RWPE2 (cell line): ENCODE data around the gene SEMA5B.

Source experiments
- ATAC-seq: fragments of 200-7000 bp; cut with Tn5 transposase; 3 replicates; pipeline ENCODE4 v1.9.1; 2021; ENCODE audit warnings: low read depth
- DNase-seq: peaks from one replicate; pipeline ENCODE4 v3.0.0-alpha.2; 2020; ENCODE audit warnings: low spot score
- H3K27ac ChIP-seq: fragments of 450-650 bp; 2 replicates; pipeline ENCODE4 v1.5.1; 2017; ENCODE audit warnings: mild to moderate bottlenecking; ENCODE audit not compliant: poor library complexity, severe bottlenecking
- H3K27me3 ChIP-seq: fragments of 250-450 bp; sonication (Bioruptor Pico); 2 replicates; pipeline ENCODE4 v1.5.1; 2021; ENCODE audit warnings: mild to moderate bottlenecking, moderate library complexity; ENCODE audit not compliant: insufficient read depth, poor library complexity, severe bottlenecking
- H3K36me3 ChIP-seq: fragments of 250-450 bp; sonication (Bioruptor Pico); 2 replicates; pipeline ENCODE4 v1.5.1; 2020; ENCODE audit warnings: low read depth, mild to moderate bottlenecking, moderate library complexity
- H3K4me1 ChIP-seq: fragments of 250-450 bp; sonication (Bioruptor Pico); 2 replicates; pipeline ENCODE4 v1.5.1; 2021; ENCODE audit warnings: mild to moderate bottlenecking, moderate library complexity; ENCODE audit not compliant: insufficient read depth, poor library complexity, severe bottlenecking
- H3K4me3 ChIP-seq: fragments of 250-450 bp; sonication (Bioruptor Pico); 2 replicates; pipeline ENCODE4 v1.5.1; 2021; ENCODE audit warnings: mild to moderate bottlenecking, moderate library complexity; ENCODE audit not compliant: severe bottlenecking
- H3K9me3 ChIP-seq: fragments of 250-450 bp; sonication (Bioruptor Pico); 2 replicates; pipeline ENCODE4 v1.5.1; 2021; ENCODE audit warnings: mild to moderate bottlenecking, moderate library complexity; ENCODE audit not compliant: severe bottlenecking
- TF ChIP-seq, protein P1 (sequence below): fragments of 450-650 bp; IDR thresholded peaks from one replicate; pipeline ENCODE4 v1.5.1; 2017; ENCODE audit warnings: mild to moderate bottlenecking, moderate library complexity; ENCODE audit not compliant: poor library complexity, severe bottlenecking

Gene SEMA5B

DNA sequence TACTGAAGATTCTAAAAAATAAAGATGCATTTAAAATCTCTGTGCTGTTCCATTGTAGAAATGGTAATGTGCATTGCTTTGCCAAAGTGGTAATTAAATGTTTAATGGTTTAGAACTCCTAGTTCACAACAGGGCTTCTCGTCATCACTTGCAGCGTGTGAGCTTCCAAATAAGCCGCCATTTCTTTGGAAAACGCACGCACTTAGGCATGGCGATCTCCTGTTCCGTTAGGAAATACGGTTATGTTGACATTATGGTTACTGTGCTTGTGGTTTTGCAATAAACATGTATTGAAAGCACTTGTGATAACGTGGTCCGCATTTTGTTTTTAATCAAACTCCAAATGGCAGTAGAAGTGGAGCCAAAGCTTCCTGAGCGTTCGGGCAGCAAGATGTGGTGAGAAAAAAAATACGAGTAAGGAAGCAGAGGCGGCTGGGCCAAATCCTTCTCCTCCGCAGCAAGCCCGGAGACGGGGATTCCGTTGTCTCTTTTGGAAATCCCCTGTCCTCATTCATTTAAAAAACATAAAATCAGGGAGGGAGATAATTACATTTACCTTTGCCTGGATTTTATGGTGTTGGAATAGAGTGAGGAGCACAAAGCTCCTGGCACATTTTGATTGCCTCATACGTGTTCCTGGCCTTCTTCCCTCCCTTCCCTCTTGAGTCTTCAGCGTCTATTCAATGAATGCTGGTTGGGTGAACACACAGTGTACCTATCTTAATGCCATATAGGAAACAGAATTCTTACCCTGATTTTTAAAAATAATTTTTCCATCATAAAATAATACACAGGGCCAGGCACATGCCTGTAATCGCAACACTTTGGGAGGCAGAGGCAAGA lies 135.2 kb downstream of the SEMA5B start:
- H3K27me3 ChIP-seq = no peaks in the 10 kb centered on the region
- H3K4me3 ChIP-seq = no peak overlapping the region
- no peaks in the 10 kb centered on the region for H3K9me3 ChIP-seq
- H3K36me3 ChIP-seq = no peaks in the 10 kb centered on the region
- TF ChIP-seq, protein P1, sequence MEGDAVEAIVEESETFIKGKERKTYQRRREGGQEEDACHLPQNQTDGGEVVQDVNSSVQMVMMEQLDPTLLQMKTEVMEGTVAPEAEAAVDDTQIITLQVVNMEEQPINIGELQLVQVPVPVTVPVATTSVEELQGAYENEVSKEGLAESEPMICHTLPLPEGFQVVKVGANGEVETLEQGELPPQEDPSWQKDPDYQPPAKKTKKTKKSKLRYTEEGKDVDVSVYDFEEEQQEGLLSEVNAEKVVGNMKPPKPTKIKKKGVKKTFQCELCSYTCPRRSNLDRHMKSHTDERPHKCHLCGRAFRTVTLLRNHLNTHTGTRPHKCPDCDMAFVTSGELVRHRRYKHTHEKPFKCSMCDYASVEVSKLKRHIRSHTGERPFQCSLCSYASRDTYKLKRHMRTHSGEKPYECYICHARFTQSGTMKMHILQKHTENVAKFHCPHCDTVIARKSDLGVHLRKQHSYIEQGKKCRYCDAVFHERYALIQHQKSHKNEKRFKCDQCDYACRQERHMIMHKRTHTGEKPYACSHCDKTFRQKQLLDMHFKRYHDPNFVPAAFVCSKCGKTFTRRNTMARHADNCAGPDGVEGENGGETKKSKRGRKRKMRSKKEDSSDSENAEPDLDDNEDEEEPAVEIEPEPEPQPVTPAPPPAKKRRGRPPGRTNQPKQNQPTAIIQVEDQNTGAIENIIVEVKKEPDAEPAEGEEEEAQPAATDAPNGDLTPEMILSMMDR = no peak
- H3K4me1 ChIP-seq = peaks cover 30% of the 10 kb centered on the region
- DNase-seq (no peak), ATAC-seq (no peak)
- peak overlapping the region; percentile 41 for H3K27ac ChIP-seq

DNA sequence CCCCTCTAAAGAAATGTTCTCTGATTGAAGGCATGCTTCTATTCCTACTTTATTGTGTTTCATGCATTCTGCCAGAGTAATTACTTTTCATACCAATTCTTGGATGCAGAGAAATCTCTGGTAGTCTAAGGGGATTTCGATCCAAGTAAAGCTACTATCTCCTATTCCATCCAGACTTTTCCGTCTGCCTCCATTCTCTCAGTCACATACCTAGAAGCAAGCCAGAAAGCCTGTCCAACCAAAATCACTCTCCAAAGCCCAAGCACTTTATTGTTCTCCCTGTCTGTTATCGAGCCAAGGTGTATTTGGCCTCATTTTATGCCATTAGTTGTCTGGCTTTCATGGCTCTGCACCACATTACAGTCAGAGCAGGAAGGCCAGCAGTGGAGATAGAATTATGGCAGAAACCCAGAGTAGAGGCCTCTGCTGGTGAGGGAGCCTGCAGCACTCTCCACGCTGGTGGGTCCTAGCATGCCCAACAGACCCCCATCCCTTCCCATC lies 136.8 kb downstream of the SEMA5B start:
- Histone ChIP-seq H3K27me3 (no peaks in the 10 kb centered on the region), H3K4me3 (no peak overlapping the region), H3K27ac (peak overlapping the region; percentile 18), H3K36me3 (no peaks in the 10 kb centered on the region), H3K4me1 (peaks cover 30% of the 10 kb centered on the region), H3K9me3 (no peaks in the 10 kb centered on the region)
- ATAC-seq (no peak), DNase-seq (no peak)
- TF ChIP-seq, protein P1 = no peak

DNA sequence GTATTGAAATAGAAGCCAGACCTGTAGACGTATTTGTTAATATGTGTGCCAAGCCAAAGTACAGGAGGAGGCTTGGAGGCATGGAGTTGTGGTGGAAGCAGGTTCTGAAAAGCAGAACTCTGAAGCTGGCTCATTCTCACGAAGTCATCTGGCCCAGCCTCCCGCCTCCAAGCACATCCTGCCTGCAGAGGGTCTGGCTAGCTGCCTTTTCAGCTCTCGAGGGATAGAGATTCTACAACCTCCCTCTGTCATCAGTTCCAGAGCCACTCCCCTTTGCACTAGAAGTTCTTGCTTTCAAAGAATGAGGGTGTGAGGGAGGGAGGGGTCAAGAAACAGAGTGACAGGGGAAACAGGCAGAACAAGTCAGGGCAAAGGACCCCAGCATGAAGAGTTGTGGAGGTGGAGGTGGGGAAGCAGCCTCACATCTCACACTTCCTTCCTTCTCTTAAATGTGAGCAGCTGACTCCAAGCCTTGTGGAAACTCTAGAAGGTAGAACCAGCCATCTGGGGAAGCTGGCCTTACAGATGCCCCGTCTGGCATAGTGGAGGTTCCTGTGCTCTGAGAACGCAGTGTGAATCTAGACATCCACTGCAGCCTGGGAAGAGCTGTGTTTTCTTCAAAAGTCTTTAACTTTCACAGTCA lies 137.4 kb downstream of the SEMA5B start:
- ATAC-seq = peak; percentile 80
- peak overlapping the region; percentile 18 for H3K27ac ChIP-seq
- H3K36me3 ChIP-seq = no peaks in the 10 kb centered on the region
- H3K4me1 ChIP-seq = peaks cover 30% of the 10 kb centered on the region
- no peaks in the 10 kb centered on the region for H3K27me3 ChIP-seq
- TF ChIP-seq, protein P1 = no peak
- no peak overlapping the region for H3K4me3 ChIP-seq
- no peak for DNase-seq
- no peaks in the 10 kb centered on the region for H3K9me3 ChIP-seq

DNA sequence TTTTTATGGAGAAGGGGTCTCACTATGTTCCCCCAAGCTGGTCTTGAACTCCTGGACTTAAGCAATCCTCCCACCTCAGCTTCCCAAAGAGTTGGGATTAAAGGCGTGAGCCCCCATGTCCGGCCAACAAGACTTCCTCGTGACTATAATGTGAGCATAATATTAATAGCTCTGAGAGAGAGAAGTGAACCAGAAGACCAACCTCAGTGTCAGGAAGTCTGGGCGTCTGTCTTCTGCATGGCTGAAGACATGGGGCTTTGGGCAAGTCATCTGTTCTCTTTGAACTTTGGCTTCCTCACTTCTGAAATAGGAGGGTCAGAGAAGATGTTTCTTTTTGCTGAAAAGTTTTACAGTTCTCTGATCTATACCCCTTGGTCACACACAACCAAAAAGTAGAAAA lies 140.6 kb downstream of the SEMA5B start:
- TF ChIP-seq, protein P1 = no peak
- H3K9me3 ChIP-seq = no peaks in the 10 kb centered on the region
- H3K27ac ChIP-seq = no peak overlapping the region
- ATAC-seq (no peak), DNase-seq (no peak)
- no peaks in the 10 kb centered on the region for H3K27me3 ChIP-seq
- no peak overlapping the region for H3K4me3 ChIP-seq
- H3K36me3 ChIP-seq = peaks cover 3% of the 10 kb centered on the region; the same call in 1 of the 2 replicates
- peaks cover 14% of the 10 kb centered on the region for H3K4me1 ChIP-seq

DNA sequence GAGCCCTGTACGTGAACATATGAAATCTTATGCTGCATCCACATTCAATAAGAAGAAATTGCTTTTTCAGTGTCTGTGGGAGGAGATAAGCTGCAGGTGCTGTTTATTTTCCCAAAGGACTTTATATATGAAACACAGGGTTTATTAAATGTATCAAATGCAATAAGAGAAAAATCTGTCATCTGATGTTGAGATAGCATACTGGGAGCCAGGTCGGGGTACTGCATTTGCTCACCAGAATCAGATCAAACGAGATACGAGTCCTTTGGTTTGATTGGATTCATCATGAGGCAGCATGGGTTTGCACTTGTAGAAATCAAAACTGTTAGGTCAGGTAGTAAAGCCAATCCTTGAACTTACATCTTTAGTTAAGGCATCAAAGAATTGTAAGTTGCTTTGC lies 141.3 kb downstream of the SEMA5B start:
- H3K36me3 ChIP-seq = peaks cover 3% of the 10 kb centered on the region; the same call in 1 of the 2 replicates
- H3K27ac ChIP-seq = no peak overlapping the region
- no peak for DNase-seq
- TF ChIP-seq, protein P1 = no peak
- H3K27me3 ChIP-seq = no peaks in the 10 kb centered on the region
- no peak overlapping the region for H3K4me3 ChIP-seq
- no peaks in the 10 kb centered on the region for H3K9me3 ChIP-seq
- ATAC-seq = no peak
- H3K4me1 ChIP-seq = peaks cover 14% of the 10 kb centered on the region
